GM18520 (cell line): ENCODE measurements around the gene C22orf23.
A peak's percentile ranks its signal among the peaks of the same experiment; 100 is the strongest.
"Not testable (repeated sequence)": the region's sequence is repeated elsewhere in the genome, so short reads cannot be mapped to it uniquely, and the experiment has no call there.

Experiments
- ATAC-seq: cut with Tn5 transposase; IDR thresholded peaks from one replicate; pipeline ENCODE4 v1.9.1; 2021; ENCODE audit not compliant: unreplicated experiment

C22orf23 gene

DNA sequence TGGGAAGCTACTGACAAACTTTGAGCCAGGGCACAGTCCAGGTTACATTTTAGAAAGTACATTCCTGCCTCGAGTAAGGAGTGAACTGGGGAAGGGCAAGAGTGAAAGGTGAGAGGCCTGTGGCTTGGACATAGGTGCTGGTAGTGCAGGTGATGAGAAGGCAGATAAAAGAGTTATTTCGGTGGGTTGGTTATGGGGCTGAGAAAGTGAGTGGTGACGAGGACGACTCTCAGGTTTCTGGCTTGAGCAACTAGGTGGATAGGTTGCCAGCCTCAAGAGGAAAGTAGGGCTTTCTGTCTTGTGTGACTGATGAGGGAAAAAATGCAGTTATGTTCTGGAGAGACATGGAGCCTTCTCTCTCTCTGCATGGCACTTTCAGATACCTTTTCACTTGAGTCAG, 3.8 kb upstream of the C22orf23 start:
- no peak for ATAC-seq

DNA sequence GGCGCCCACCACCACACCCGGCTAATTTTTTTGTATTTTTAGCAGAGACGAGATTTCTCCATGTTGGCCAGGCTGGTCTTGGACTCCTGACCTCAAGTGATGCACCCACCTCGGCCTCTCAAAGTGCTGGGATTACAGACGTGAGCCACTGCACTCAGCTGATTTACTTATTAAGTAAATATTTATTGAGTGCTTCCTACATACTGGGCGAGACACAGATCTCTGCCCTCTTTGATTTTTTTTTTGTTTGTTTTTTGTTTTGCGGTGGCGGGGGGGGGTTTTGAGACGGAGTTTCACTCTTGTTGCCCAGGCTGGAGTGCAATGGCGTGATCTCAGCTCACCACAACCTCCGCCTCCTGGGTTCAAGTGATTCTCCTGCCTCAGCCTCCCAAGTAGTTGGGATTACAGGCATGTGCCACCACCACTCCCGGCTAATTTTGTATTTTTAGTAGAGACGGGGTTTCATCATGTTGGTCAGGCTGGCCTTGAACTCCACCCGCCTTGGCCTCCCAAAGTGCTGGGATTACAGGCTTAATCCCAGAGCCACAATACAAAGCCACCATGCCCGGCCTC, 2.5 kb upstream of the C22orf23 start:
- not testable (repeated sequence) for ATAC-seq

- no peak for ATAC-seq
Observed at GRCh38 chr22:37954686-37955085, 1.3 kb upstream of the C22orf23 start.

DNA sequence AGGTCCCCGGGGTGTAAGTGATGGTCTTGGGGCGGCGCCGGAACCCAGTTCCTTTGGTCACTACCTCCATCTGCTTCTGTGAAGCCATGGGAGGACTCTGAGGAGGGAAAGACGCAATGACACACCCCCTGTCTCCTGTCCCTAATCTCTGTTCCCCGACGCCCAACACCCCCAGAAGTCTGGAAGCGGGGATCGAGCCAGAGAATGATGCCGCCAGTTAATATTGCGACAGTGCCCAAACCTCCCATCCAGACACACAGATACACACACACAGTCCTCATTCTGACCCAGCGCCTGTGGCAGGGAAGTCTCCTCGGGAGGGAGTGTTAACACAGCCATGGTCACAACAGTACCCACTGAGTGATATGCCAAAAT, 352 bp downstream of the C22orf23 start:
- no peak for ATAC-seq

DNA sequence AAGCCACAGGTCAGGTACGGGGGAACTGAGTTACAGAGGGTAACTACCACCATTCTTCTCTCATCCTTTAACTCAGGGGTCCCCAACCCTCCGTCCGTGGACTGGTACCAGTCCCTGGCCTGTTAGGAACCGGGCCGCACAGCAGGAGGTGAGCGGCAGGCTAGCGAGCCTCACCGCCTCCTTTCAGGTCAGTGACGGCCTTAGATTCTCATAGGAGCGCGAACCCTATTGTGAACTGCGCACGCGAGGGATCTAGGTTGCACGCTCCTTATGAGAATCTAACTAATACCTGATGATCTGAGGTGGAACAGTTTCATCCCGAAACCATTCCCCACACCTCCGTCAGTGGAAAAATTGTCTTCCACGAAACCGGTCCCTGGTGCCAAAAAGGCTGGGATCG, 772 bp downstream of the C22orf23 start:
- not testable (repeated sequence) for ATAC-seq

- ATAC-seq: no peak
Observed at GRCh38 chr22:37951305-37951704, 2.1 kb downstream of the C22orf23 start.

DNA sequence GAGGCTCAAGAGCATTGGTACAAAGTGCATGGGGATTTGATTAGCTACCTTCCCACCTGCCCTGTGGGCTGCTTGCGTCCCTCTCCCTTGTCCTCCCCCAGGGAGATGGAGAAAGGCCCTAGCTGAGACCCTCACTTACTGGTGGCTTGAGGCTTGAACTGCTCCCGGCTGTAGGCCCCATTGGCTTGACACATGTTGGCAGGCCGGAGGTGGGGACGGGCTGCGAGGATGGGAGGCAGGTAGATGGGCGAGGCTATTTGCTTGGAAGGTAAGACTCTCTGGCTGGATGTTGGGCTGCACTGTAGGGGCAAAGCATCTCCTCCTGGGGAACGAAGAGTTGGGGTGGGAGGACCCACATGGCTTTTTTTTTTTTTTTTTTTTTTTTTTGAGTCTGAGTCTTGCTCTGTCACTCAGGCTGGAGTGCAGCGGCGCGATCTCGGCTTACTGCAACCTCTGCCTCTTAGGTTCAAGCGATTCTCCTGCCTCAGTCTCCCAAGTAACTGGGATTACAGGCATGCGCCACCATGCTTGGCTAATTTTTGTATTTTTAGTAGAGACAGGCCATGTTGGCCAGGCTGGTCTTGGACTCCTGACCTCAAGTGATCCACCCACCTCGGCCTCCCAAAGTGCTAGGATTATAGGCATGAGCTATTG, 6.1 kb downstream of the C22orf23 start:
- ATAC-seq: not testable (repeated sequence)

DNA sequence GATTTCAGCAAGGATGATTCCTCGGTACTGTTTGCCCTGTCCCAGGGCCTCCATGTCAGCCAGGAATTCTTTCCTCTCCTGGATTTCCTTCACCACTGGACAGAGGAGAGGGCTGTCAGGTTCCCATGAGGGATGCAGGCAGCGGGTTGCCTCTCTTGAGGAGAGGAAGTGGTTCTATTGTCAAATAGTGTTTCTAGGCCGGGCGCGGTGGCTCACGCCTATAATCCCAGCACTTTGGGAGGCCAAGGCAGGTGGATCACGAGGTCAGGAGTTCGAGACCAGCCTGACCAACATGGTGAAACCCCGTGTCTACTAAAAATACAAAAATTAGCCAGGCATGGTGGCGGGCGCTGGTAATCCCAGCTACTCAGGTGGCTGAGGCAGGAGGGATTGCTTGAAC, 9.0 kb downstream of the C22orf23 start:
- not testable (repeated sequence) for ATAC-seq

GRCh38 chr22:37943825-37944198, 9.6 kb downstream of the C22orf23 start:
- ATAC-seq: no peak

GRCh38 chr22:37943136-37943824, 10.1 kb downstream of the C22orf23 start:
- ATAC-seq: no peak

GRCh38 chr22:37942133-37942532, 11.3 kb downstream of the C22orf23 start:
- ATAC-seq: no peak

DNA sequence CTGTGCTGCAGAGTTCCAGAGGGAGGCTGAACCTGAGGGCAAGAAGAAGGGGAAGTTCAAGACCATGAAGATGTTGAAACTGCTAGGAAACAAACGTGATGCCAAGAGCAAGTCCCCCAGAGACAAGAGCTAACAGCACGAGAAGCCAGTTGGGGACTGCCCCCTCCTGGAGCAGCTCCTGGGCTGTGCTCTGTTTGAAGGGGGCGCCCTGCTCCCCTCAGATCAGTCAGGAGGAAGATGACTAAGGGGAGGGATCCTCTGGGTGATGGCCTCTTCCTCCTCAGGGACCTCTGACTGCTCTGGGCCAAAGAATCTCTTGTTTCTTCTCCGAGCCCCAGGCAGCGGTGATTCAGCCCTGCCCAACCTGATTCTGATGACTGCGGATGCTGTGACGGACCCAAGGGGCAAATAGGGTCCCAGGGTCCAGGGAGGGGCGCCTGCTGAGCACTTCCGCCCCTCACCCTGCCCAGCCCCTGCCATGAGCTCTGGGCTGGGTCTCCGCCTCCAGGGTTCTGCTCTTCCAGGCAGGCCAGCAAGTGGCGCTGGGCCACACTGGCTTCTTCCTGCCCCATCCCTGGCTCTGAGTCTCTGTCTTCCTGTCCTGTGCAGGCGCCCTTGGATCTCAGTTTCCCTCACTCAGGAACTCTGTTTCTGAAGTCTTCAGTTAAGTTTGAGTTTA, 12.6 kb downstream of the C22orf23 start:
- no peak for ATAC-seq

- ATAC-seq: peak; percentile 73
Observed at GRCh38 chr22:37933711-37934376, 19.6 kb downstream of the C22orf23 start.

GRCh38 chr22:37932821-37933578, 20.4 kb downstream of the C22orf23 start:
- ATAC-seq: no peak

- no peak for ATAC-seq
Observed at GRCh38 chr22:37932401-37932800, 21.0 kb downstream of the C22orf23 start.

DNA sequence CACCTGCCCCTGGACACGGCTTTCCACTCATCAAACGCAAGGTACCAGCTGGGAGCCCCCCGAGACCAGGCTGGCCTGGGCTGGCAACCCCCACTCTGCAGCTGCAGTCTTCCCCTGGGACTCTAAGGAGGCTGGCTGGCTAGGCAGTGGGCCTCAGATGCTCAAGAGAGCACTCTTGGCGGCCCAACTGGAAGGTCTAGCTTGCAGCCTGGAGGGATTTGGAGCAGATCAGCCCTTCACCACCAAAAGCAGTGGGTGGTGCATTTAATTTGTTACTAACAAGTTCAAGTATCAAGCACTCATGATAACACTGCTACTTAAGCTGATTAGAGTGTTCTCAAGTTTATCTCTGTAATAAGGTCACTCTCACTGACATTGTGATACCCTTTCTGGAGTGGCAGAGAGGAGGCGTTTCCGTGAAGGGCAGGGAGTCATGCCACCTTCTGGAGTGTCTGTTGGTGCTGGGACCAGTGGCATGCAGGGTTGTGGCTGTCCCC, 21.5 kb downstream of the C22orf23 start:
- no peak for ATAC-seq

GRCh38 chr22:37930952-37931440, 22.4 kb downstream of the C22orf23 start:
- no peak for ATAC-seq

- no peak for ATAC-seq
Observed at GRCh38 chr22:37930270-37930951, 23.0 kb downstream of the C22orf23 start.

DNA sequence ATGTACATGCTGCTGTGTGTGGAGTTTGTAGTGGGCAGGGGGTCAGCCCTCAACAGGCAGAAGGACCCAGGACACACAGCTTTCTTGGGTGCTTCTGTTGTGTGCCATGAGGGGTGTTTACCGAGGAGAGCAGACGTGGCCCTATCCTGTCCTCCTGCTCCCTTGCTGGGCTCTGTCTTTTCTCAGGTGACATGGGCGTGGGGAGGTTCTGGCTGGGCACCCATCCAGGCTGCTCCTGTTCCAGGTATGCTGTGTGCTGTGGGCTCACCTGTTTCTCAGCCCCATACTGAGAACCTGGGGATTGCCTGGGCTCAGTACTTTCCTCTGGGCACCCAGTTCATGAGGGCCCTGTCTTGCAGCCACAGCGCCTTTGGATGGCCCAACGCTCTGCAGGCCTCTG, 24.0 kb downstream of the C22orf23 start:
- ATAC-seq: no peak

DNA sequence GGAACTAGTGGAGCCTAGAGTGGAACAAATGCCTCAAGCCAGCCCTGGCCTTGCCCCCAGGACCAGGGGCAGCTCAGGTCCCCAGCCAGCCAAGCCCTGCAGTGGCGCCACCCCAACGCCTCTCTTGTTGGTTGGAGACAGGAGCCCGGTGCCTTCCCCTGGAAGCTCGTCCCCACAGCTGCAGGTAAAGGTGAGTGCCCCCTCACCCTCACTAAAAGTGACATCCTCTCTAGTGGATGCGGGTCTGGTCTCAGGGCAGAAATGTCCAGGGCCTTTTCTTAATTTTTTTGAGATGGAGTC, 25.8 kb downstream of the C22orf23 start:
- ATAC-seq: no peak
